ENCODE results near the gene C14orf180. TPM values are rescaled to one million over a fixed set of nuclear protein-coding genes. Genes with fewer than 3 reads are reported as not detected.

The C14orf180 gene
- total and polyA plus RNA-seq, 2 of the 8 experiments (the other 6 are each of a cell fraction or from before 2014, with no cell fraction given) = not detected

DNA sequence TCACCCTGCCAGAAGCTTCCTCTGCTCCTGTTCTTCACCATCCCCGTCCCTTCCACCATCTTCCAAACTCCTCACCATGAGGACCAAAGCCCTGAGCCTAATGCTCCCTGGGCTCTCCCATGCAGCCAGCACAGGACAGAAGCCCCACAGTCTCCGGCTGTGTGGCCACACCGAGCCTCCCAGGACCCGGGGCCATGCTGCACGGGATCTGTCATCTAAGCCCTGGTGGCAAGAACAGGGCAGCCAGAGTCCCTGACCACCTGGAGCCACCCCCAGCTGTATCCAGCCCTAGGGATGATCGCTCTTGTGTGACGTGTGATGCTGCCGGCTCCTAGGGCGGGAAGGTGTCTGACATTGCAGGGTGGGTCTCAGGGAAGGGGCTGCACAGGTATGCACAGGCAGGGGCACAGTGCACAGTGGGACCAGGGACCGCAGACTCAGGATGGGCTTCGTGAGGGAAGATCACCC, 16.9 kb downstream of the C14orf180 start:
- H3K4me2 ChIP-seq (ENCODE audit: insufficient read depth in 1 of 2, low read depth in 2 of 2, low read length in 2 of 2) = no peak overlapping the region
- no peaks in the 10 kb centered on the region; a peak in 1 of 8 replicates for H3K36me3 ChIP-seq (ENCODE audit: control insufficient read depth in 2 of 4, insufficient read depth in 4 of 4, low read length in 3 of 4)
- H4K8ac ChIP-seq (ENCODE audit: extremely low read depth, insufficient read depth, low read length) = no peak overlapping the region
- H3K18ac ChIP-seq (ENCODE audit: extremely low read depth, low read length) = no peak overlapping the region
- no peaks in the 10 kb centered on the region for H3K9me3 ChIP-seq (ENCODE audit: insufficient read depth in 2 of 2, low read depth in 1 of 2, low read length in 1 of 2)
- H4K5ac ChIP-seq (ENCODE audit: insufficient read length, low read depth, low read length) = no peak overlapping the region
- FAIRE-seq = no peak
- H4K91ac ChIP-seq (replicated peaks; ENCODE audit: insufficient read length, low read length) = no peak overlapping the region
- H4K20me1 ChIP-seq (replicated peaks in 1 of 2; ENCODE audit: control insufficient read depth in 1 of 2, insufficient read depth in 2 of 2, low read length in 2 of 2) = peaks cover 0 to 6% of the 10 kb centered on the region in 2 experiments
- no peak overlapping the region for H3K4ac ChIP-seq (replicated peaks; ENCODE audit: insufficient read length, low read depth, low read length)
- H2AK5ac ChIP-seq (ENCODE audit: low read depth, low read length) = no peak overlapping the region
- H3K23me2 ChIP-seq (ENCODE audit: low read depth, low read length) = no peaks in the 10 kb centered on the region
- no peak overlapping the region for H3K56ac ChIP-seq (replicated peaks; ENCODE audit: insufficient read length, low read depth, low read length)
- no peak overlapping the region for H3K4me3 ChIP-seq (ENCODE audit: extremely low read depth in 1 of 4, insufficient read depth in 2 of 4, low read depth in 3 of 4, low read length in 4 of 4)
- H3K4me1 ChIP-seq (replicated peaks in 1 of 4; ENCODE audit: control insufficient read depth in 3 of 4, insufficient read depth in 4 of 4, low read length in 3 of 4) = no peaks in the 10 kb centered on the region; a peak in 1 of 7 replicates
- no peak for DNase-seq (ENCODE audit: low read depth in 1 of 2, low spot score in 2 of 2)
- H3K79me1 ChIP-seq (ENCODE audit: low read depth, low read length) = peaks cover 4% of the 10 kb centered on the region; the same call in 1 of the 2 replicates
- H3K79me2 ChIP-seq (ENCODE audit: control insufficient read depth in 1 of 2, insufficient read depth in 2 of 2, low read length in 2 of 2) = no peaks in the 10 kb centered on the region
- no peak overlapping the region for H2BK15ac ChIP-seq (ENCODE audit: low read length)
- no peak overlapping the region for H3K23ac ChIP-seq (ENCODE audit: insufficient read length)
- no peak overlapping the region for H3K9ac ChIP-seq (replicated peaks in 1 of 4; ENCODE audit: extremely low read depth in 1 of 4, low read depth in 3 of 4, low read length in 3 of 4)
- H3K14ac ChIP-seq (ENCODE audit: insufficient read length) = no peak overlapping the region
- ChIA-PET POLR2A (ENCODE audit: partially characterized antibody) (no interaction called here), CTCF (ENCODE audit: partially characterized antibody) (interaction anchor here (1.3 kb wide), 1 partner anchor 521 kb away, joined by 4 read pairs; no protein-coding TSS in a partner anchor)
- no peak overlapping the region for H2BK20ac ChIP-seq (ENCODE audit: low read length)
- no peaks in the 10 kb centered on the region for H3K27me3 ChIP-seq (replicated peaks in 1 of 4; ENCODE audit: control insufficient read depth in 3 of 4, extremely low read depth in 1 of 4, insufficient read depth in 3 of 4, low read length in 3 of 4)
- H2BK12ac ChIP-seq (ENCODE audit: low read depth, low read length) = no peak overlapping the region
- no peak overlapping the region for H3K27ac ChIP-seq (ENCODE audit: low read depth, low read length)
- no peak overlapping the region for H2BK120ac ChIP-seq (replicated peaks; ENCODE audit: low read depth, low read length)
- no peak overlapping the region; the same call in 1 of the 2 replicates for H2BK5ac ChIP-seq (ENCODE audit: low read depth, low read length)
- H2AFZ ChIP-seq (ENCODE audit: low read length) = no peak overlapping the region
- WGBS, 2 experiments (ENCODE audit: extremely low coverage in 1 of 2, insufficient coverage in 1 of 2, insufficient read length in 1 of 2, insufficient replicate concordance in 2 of 2, low coverage in 1 of 2, low lambda C conversion rate in 2 of 2, missing lambda C conversion rate in 1 of 2) = 95% methylated on average over 11 of the region's 11 CpGs; no CpG with 5 or more reads in 1 of the 2 experiments
- no peak for TF ChIP-seq CTBP2 (IDR thresholded peaks at IDR 0.05; ENCODE audit: borderline replicate concordance, insufficient read depth, insufficient read length, low read length)
- TF ChIP-seq USF2 (IDR thresholded peaks at IDR 0.05; ENCODE audit: low read length) = no peak
- TF ChIP-seq CBX5 (IDR thresholded peaks at IDR 0.05; ENCODE audit: low read depth, low read length) = no peak
- no peak for TF ChIP-seq POLR2A (IDR thresholded peaks at IDR 0.05; ENCODE audit: control extremely low read depth in 1 of 2, low read depth in 2 of 2, low read length in 2 of 2)
- TF ChIP-seq SUZ12 (IDR thresholded peaks at IDR 0.05; ENCODE audit: low read length) = no peak
- TF ChIP-seq, protein P1, sequence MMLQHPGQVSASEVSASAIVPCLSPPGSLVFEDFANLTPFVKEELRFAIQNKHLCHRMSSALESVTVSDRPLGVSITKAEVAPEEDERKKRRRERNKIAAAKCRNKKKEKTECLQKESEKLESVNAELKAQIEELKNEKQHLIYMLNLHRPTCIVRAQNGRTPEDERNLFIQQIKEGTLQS (IDR thresholded peaks at IDR 0.05; ENCODE audit: insufficient read depth, low read depth, low read length) = no peak
- no peak for TF ChIP-seq HDAC2 (IDR thresholded peaks at IDR 0.05; ENCODE audit: borderline replicate concordance in 1 of 2, low read depth in 2 of 2, low read length in 2 of 2)
- no peak for TF ChIP-seq RXRA (IDR thresholded peaks at IDR 0.05; ENCODE audit: insufficient read depth, low read depth, low read length)
- no peak for TF ChIP-seq POLR2AphosphoS5 (IDR thresholded peaks at IDR 0.05; ENCODE audit: low read depth, low read length)
- no peak for TF ChIP-seq SP1 (IDR thresholded peaks at IDR 0.05; ENCODE audit: low read depth, low read length)
- no peak for TF ChIP-seq TBP (IDR thresholded peaks at IDR 0.05; ENCODE audit: low read depth, low read length)
- TF ChIP-seq EP300 (IDR thresholded peaks at IDR 0.05; ENCODE audit: borderline replicate concordance in 1 of 2, low read depth in 2 of 2, low read length in 2 of 2) = no peak
